ENCODE results near the gene SEMA4B.
"Not testable (repeated sequence)": the region's sequence is repeated elsewhere in the genome, so short reads cannot be mapped to it uniquely, and the experiment has no call there.

SEMA4B gene, protein sequence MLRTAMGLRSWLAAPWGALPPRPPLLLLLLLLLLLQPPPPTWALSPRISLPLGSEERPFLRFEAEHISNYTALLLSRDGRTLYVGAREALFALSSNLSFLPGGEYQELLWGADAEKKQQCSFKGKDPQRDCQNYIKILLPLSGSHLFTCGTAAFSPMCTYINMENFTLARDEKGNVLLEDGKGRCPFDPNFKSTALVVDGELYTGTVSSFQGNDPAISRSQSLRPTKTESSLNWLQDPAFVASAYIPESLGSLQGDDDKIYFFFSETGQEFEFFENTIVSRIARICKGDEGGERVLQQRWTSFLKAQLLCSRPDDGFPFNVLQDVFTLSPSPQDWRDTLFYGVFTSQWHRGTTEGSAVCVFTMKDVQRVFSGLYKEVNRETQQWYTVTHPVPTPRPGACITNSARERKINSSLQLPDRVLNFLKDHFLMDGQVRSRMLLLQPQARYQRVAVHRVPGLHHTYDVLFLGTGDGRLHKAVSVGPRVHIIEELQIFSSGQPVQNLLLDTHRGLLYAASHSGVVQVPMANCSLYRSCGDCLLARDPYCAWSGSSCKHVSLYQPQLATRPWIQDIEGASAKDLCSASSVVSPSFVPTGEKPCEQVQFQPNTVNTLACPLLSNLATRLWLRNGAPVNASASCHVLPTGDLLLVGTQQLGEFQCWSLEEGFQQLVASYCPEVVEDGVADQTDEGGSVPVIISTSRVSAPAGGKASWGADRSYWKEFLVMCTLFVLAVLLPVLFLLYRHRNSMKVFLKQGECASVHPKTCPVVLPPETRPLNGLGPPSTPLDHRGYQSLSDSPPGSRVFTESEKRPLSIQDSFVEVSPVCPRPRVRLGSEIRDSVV

DNA sequence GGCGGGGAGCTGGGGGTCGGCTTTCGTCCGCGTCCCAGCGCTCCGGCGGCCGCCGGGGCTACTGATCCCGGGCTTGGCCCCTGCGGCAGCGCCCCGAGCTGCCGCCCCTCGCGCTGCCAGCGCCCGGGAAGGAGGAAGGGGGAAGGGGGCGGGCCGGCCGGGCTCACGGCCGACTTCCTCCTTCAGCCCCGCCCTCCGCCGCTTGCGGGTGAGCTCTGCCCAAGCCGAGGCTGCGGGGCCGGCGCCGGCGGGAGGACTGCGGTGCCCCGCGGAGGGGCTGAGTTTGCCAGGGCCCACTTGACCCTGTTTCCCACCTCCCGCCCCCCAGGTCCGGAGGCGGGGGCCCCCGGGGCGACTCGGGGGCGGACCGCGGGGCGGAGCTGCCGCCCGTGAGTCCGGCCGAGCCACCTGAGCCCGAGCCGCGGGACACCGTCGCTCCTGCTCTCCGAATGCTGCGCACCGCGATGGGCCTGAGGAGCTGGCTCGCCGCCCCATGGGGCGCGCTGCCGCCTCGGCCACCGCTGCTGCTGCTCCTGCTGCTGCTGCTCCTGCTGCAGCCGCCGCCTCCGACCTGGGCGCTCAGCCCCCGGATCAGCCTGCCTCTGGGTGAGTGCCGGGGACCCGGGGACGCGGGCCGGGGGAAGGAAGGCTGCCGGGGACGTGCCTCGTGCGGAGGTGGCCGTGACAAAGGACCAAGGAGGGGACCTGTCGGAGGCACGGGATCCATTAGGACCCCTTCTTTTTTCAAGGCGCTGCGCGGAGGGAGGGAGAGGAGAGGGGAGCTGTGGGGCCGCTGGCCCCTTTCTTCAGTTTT is at the start of gene SEMA4B:
Gene SEMA4B, plus strand, starts transcription at position 201 of the 814 bp plus-strand sequence. Its CDS starts 249 bp downstream, at position 450.
- DNase-seq: peak; percentile 82

DNA sequence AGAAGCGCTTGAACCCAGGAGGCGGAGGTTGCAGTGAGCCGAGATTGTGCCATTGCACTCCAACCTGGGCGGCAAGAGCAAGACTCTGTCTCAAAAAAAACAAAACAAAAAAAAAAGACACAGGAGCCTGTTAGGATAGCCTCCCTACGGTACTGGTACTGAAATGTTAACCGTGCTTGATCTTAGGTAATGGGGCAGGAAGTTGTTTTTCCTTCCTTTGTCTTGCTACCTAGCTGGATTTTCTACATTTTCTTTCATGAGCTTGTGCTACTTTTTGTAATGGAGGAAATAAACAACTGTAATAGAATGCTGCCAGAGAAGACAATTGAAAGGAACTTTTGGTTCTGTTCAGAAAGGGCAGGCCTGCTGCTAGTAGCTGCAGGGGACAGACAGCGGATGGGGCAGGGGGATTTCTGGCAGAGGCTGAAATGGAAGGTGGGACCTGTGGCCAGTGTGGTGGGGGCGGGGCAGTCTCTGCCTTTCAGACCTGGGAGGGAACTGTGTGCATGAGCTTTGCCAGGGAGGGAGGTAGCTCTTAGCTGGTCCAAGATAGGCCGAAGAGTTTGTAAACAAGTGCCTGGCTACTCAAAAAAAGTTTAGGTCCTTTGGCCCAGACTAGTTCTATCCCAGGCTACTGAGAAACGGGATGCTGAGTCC is 49.0 kb upstream of the SEMA4B start:
- DNase-seq: no peak

DNA sequence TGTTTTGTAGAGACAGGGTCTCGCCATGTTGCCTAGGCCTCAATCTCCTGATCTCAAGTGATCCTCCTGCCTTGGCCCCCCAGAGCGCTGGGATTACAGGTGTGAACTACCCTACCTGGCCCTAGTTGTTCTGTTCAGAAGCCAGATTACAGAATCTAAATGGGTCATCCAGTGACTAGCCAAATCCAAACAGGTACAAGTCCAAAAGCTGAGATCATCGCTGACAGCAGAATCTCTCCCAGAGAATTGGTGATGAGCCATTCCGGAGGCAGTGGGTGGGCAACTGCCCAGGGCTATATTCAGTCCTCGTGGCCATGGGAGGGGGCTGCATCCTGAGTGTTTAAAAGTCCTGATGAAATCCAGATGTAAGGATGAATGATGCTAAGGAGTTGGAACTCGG is 47.5 kb upstream of the SEMA4B start:
- DNase-seq: no peak

DNA sequence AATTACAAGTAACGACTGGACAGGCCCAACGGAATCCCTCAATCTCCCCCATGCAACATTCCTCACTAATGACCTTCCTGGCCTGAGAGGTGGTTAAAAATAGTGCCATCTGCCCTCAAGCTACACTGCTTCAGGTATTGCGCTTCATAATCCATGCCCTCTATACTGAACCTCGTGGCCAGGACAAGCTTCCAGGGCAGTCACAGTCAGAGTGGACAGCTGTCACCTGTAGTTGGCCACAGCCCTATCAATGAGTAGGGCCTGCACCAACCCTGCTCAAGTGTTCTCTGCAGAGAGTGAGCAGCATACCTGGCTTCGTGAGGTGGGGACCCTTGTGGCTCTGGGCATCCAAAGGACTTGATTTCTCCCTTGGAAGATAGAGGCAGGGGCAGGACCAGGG is 46.9 kb upstream of the SEMA4B start:
- DNase-seq: no peak

DNA sequence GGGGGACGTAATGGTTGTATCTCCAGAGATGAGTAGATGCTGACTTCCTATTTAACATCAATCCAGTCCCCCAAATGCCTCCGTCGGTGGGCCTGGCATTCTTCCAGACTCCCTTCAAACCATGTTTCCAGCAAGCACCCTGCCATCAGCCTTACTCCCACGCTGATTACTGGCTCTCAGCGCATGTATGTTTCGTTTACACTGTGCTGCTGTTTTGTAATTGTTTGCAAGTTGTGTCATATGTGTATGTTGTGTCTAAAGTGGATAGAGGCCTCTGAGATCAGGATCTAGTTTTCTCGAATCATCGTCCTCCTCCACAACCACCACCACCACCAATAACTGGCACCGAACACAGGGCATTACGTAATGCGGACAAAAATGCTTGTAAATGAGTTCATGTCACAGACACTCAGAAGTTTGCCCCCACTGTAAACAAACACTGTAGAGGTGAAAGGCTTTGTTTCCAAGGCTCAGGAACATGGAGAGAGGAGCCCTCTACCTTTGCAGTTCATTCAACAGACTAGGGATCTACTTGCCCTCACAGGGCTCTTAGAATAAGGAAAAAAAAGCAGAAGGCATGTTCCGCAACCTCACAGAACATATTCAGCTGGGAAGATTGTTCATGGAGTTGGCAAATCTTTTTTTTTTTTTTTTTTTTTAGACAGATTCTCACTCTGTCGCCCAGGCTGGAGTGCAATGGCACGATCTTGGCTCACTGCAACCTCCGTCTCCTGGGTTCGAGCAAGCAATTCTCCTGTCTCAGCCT is 46.1 kb upstream of the SEMA4B start:
- no peak for DNase-seq

DNA sequence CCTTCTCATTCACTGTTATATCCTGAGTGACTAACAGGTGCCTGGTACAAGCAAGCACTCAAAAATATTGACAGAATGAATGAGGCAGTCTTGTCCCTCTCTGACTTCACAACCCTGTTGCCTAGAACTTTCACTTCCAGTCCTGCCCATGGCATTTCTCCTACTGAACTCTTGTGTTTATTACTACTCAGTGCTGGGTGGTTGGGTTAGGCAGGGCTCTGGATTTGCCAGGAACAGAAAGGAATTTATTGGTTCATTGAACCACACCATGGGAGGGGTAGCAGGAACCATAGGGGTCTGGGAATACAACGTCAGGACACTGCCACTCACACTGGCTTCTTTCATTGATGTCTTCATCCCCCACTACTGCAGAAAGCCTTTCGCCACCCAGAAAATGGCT is 41.9 kb upstream of the SEMA4B start:
- DNase-seq: no peak

DNA sequence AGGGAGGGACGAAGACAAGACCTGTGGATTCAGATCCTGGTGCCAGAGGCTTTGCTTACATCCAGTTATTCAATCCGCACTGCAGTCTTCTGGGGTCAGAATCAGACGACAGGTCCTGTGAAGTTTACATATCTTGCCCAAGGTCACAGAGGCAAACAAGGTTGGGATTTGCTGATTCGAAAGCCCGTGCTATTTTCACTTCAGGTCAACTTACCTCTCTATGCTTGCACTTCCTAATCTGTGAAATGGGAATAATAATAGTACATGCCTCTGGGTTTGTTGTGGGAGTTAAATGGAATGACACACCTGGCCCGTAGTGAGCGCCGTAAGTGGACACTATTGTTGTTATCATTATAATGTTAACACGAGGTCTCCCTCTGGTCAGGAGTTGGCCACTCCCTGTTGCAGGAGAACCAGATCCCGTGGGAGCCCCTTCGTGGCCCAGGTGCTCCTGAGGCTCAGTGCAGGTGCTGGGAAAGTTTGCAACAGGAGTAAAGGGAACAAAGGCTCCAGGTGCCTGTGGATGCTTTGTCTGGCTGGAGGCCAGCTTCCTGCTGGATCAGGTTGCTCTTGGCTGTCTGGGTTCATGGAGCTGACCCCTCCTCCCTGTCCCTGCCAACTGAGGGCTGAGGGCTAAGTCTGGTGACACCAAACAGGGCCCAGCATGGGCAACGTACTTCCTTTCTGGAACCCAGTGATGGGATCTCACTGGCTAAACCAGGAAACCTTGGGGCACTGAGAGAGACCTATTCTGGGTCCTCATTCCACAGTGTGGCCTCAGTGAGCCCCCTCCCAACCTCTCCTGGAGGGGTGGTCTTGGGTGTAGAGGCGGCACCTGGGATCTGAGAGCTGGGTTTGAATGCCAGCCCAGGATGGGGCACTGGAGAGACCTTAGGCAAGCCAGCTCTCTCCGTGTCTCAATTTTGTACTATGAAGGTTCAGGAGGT is 40.1 kb upstream of the SEMA4B start:
- peak; percentile 95 for DNase-seq

DNA sequence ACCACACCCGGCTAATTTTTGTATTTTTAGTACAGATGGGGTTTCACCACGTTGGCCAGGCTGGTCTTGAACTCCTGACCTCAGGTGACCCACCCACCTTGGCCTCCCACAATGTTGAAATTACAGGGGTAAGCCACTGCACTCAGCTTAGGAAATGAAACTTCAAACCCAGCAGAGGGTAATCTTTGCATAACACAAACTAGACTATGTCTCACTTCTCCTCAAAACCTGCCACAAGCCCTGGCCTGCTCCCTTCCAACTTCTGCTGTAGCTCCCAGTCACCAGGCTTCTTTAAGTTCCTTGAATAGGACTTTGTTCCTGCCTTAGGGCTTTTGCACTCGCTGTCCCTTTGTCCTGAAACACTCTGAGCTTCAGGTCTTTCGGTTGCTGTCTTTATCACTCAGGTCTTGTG is 39.2 kb upstream of the SEMA4B start:
- no peak for DNase-seq

DNA sequence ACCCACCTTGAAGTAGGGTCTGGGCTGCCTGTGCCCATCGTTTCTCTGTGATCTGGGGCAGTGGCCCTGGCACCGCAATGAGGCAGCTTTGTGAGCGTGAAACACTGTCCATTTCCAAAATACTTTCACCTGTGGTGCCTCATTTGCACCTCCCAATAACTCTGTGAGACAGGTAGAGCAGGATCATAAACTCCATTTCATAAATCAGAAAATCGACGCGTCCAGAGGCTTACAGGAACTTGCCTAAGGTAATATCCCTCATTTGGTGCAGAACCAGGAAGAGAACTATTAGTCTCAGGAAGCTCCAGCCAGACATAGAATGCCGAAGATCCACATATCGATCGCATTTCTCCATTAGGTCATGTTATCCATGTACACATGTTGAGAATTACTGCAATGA is 38.2 kb upstream of the SEMA4B start:
- DNase-seq: no peak

DNA sequence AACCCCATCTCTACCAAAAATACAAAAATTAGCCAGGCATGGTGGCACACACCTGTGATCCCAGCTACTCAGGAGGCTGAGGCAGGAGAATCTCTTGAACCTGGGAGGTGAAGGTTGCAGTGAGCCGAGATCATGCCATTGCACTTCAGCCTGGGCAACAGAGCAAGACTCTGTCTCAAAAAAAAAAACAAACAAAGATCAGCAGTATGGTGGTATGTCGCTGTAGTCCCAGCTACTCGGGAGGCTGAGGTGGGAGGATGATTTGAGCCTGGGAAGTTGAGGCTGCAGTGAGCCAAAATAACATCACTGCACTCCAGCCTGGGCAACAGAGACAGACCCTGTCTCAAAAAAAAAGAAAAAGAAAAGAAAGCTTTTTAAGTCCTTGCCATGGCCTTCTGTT is 36.9 kb upstream of the SEMA4B start:
- not testable (repeated sequence) for DNase-seq

DNA sequence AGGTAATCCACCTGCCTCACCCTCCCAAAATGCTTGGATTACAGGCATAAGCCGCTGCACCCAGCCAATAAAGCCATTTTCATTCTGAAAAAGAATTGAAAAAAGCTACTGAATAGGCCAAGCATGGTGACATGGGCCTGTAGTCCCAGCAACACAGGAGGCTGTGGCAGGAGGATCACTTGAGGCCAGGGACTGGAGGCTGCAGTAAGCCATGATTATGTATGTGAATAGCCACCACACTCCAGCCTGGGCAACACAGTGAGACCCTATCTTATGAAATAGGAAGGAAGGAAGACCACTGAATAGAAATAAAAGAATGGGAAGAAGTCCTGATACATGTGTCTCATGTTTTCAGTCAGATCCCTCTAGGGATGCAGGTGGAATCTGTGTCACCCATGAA is 36.0 kb upstream of the SEMA4B start:
- DNase-seq: no peak

DNA sequence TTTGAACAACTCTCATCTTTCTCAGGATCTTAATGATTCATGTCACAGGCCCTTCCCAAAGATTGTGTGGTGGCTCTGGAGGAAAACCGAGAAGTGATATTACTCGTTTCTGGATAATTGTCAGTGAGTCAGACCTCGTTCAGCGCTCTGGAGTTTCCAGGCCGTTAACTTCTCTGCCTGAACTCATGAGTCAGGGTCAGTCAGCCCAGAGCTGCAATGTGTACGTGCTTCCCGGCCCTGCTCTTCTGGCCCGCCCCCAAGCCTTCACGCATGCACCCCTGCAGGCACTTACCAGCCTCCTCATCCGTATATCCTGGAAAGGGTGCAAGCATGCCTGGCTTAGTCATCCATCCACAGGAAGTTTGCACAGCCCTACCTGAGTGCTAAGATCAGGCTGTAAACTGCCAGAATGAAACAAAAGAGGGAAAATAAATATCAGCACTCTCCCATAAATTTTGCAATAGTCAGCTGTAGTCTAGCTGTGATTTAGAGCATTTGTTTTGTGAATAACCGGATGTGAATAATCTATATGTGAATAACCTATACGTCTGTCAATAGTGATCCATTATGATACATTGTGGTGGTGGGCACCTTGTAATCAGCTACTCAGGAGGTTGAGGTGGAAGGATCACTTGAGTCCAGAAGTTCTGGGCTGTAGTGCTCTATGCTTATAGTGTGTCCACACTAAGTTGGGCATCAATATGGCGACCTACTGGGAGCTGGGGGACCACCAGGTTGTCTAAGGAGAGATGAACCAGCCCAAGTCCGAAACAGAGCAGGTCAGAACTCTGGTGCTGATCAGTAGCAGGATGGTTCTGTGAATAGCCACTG is 35.3 kb upstream of the SEMA4B start:
- DNase-seq: peak; percentile 93

DNA sequence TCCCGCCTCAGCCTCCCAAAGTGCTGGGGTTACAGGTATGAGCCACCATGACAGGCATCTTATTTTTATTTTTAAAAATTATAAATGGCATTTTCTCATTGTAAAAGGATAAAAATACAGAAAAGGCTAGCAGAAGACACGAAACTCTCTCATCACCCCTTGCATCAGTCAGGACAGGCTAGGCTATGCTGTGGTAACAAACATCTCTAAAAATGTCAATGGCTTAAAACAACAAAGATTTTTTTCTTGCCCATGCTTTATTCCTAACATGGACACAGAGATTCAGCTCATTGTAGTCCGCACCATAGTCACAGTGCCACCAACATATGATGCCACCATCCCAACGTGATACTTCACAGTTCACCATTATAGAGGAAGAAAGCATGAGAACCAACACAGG is 34.0 kb upstream of the SEMA4B start:
- DNase-seq: no peak

DNA sequence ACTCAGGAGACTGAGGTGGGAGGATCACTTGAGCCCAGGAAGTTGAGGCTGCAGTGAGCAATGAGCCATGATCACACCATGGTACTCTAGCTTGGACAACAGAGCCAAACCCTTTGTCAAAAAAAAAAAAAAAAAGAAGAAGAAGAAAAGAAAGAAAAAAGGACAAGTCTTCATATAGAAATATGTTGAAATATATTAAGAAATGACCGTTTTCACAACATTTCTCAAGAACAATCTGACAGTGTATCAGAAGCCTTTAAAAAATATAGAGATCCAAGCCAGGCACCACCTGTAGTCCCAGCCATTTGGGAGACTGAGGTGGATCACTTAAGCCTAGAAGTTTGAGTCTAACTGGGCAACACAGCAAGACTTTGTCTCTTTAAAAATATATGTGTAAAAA is 29.5 kb upstream of the SEMA4B start:
- DNase-seq: no peak

DNA sequence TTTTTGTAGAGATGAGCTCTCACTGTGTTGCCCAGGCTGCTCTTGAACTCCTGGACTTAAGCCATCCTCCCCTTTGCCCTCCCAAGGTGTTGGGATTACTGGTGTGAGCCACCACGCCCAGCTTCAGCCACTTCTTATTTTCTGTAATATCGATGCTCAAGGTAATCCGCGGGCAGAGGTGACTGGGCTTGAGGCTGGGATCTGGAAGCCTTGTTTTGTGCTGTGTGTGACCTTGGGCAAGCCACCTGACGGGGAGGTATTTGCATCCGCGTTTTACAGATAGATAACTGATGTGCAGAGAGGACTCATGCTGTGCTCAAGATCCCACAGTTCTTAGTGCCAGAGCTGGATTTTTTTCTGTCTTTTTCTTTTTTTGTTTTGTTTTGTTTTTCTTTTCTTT is 27.8 kb upstream of the SEMA4B start:
- DNase-seq: no peak

DNA sequence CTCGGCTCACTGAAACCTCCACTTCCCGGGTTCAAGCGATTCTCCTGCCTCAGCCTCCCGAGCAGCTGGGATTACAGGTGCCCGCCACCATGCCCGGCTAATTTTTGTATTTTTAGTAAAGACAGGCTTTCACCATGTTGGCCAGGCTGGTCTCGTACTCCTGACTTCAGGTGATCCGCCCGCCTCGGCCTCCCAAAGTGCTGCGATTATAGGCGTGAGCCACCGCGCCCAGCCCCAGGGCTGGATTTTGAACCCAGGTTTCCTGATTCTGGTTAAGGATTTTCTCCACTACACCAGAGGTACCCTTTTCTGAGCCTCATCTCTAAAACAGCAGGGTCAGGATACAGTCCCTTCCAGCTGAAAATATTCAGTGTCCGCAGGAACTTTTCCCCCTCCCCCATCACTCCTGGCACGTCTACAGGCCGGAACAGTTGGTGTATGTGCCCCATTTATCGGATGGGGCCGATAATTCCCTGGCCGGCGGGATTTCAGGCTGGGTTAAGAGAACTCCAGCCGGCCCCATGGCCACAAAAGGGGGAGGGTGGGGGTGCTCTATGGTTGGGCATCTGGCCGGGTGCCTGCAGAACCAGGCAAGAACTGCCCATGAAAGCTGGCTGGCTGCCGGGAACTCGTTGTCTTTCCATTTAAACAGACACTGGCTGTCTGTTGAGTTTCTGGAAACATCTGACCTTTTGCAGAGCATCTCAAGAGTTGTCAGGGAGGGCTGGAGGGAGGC is 26.8 kb upstream of the SEMA4B start:
- DNase-seq: peak; percentile 13

DNA sequence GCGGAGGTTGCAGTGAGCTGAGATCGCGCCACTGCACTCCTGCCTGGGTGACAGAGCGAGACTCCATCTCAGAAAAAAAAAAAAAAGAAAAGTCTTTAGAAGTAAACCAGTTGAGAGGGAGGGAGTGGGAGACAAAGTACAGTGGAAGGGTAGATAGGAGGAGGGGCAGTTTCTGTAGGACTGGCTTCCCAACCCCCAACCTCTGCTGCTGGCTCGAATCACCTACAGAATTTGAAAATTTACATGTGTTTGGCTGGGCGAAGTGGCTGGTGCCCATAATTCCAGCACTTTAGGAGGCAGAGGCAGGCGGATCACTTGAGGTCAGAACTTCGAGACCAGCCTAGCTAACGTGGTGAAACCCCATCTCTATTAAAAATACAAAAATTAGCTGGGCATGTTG is 24.1 kb upstream of the SEMA4B start:
- no peak for DNase-seq

DNA sequence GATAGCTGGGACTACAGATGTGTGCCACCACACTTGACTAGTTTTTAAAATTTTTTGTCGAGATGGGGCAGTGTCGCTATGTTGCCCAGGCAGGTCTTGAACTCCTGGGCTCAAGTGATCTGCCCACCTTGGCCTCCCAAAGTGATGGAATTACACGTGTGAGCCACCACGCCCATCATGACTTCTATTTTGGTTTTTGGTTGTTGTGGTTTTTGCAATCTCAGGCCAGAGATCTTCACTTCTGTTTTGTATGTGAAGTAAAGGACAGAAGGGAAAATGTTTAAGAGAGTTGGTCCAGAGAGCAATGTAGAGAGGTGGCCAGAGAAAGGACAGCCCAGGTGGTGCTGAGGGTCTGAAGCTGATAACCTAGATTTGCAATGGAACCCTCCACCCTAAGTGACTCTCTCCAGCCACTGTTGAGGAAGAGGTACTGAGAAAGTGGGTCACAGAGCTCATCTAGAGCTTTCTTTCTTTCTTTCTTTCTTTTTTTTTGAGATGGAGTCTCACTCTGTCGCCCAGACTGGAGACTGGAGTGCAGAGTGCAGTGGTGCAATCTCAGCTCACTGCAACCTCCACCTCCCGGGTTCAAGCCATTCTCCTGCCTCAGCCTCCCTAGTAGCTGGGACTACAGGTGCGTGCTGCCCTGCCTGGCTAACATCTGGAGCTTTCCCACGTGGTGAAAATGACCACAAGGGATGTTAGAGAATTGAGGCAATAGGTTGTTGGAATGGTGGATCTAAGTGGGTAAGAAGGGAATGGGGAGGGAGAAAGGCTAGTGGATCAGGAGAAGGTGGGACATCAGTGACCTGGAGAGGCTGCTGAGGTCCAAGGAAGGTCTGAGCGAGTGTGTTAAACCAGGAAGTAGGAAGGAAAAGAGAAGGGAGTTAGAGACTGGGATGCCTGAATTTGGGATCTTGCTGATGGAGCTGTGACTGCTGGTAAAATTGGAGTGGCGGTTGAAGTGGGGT is 22.4 kb upstream of the SEMA4B start:
- DNase-seq: no peak

All from NCI-H69 (cell line).